DMS53 treated with DMSO at 0.1 percent for 48 hours (cell line): Measurements from ENCODE around the gene TBC1D8B.

Experiments
- DNase-seq: peaks from one replicate; lab custom pipeline; 2025; ENCODE audit not compliant: unreplicated experiment; lab: John Stamatoyannopoulos, UW

The TBC1D8B gene

DNA sequence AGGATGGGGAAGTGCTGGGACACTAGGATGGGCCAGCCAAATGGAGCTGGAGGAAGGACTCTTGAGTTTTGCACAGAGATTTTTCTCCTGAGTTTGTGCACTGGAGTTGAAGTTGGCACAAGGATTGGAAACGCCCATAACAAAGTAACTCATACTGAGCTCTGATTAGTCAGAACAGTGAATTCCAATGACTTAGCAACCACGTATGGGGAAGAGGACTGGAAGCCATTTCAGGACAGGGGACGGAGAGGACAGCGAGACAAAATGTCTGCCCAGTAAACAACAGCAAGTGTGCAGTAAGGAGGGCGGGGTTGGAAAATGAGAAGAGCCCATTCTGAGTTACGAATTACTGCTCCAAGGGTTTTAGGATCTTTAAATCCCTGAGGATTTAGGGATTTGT is 94.8 kb downstream of the TBC1D8B start:
- DNase-seq: no peak

DNA sequence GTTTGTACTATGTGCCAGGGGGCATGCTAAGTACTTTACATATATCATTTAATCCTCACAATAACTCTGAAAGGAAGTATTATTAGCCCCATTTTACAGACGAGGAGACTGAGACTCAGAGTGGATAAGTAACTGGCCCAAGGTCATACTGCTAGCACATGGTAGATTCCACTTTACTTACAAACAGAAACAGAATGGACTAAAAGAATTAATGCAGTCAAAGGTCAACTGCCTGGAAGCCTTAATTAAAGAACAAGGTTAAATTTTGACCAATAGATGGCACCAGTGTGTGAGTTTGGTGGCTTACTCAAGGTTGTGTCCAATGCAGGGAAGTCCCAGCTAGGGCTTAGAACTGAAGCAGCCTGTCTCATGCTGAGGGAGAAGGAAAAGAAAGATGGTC is 96.0 kb downstream of the TBC1D8B start:
- DNase-seq: peak; percentile 36

DNA sequence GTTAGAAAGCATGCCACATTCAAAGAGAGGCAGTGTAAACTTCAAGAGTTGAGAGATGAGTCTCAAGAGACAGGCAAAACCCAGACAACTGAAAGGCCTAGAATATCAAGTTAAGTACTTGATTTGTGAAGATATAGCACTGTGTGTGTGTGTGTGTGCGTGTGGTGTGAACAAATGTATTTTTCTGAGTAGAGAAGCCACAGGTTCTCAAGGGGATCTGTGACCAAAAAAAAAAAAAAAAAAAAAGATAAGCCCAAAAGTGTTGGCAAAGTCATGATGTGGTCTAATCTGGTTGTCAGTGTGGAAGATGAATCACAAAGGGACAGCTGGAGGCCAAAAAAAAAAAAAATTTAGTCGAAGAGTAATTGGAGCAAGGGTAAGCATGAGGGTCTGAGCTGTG is 96.8 kb downstream of the TBC1D8B start:
- DNase-seq: no peak

DNA sequence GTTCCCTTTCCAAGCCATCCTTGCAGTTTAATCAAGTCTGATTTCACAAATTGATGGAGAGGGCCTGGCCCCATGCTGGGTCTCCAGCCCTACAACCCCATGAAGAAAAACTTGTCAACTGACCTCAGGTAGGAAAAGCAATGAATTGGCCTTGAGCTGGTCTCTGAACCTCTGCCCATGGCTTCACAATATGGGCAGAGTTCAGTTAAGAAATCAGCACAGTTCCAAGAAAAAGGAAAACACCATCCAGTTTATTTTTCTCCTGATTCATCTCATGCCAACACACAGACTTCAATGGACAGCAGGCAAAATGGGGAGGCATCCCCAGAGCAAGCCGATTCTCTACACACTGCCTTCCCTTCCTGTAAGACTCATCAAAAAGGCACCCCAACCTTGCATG is 97.4 kb downstream of the TBC1D8B start:
- no peak for DNase-seq

DNA sequence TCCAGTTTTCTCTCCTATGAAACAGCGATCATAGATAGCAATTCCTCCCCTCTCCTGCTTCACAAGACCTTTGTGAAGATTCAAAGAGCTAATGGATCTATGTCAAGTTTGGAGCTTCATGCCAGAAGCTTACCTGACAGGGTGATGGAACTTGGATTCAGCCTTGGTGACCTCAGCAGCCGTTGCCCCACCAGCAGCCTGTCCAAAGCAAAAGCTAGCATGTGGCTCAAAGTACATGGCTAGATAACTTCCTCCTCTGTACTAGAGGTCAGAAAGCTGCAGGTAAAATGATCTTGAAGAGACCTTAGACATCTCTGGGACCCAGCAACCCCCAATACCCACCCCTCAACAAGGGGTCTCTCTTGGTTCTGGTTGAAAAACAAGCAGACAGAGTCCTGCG is 98.9 kb downstream of the TBC1D8B start:
- DNase-seq: no peak

DNA sequence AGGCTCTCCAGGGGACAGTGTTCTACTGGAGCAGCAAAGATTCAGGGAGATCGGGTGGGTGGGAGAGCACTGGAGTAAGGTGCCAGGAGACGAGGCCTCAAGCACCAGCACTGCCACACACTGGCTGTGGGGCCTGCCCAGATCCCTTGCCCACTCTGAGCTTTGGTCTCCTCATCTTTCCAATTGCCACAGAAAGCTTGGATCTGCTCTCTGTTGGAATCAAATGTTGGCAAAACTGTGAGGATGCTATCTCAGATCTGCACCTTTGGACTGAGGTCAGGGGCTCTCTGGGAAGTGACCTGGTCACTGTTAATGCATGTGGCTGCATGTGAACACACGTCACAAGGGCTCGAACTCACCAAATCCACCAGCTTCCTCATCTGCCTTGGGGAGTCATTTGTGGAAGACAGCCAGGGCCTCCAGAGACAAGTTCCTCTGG is 99.3 kb downstream of the TBC1D8B start:
- no peak for DNase-seq

DNA sequence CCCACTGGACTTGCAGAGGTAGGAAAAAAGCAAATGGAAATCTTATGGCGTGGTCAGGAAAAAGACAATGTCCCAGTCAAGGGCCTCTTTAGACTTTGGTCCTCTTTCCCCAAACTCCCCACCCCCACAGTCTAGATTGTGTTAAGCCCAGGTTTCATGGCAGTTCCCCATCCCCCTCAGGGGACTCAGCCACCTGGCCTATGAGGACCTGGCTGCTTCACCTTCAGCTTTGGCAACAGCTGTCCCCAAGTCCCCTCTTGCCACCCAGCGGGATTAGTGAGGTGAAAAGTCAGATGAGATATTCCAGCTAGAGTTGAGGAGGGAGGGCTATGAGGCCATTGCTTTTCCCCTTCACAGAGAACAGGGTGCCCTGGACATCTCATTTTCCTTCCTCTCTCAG is 100.2 kb downstream of the TBC1D8B start:
- no peak for DNase-seq

DNA sequence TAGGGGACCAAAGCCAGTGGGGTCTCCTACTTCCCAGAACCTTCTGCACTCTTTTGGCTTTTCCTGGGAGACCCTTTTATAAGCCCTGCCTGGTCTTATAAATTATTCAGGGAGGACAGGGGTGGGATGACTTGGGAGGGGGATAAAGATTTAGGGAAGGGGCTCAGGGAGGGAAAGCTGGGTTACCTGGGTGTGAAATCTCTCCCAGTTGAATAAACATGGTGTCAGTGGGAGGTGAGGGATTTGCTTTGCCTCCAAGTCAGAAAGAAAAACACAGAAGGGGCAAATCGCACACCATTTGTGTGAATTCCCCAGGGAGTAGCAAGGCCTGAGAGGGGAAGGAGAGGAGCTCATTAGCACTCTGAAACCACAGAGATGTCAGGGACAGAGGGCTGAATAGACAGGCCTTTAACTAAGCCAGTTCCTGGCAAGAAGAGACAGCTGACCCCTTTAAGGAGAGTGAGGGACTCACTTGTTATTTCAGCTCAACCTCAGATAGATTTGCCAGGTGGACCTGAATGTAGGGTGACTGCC is 100.9 kb downstream of the TBC1D8B start, which contains the start of gene RIPPLY1:
RIPPLY1 (minus strand) TSS at position 51 of the 534 bp plus-strand sequence. CDS start 54 bp downstream, outside the sequence.
- DNase-seq: no peak

DNA sequence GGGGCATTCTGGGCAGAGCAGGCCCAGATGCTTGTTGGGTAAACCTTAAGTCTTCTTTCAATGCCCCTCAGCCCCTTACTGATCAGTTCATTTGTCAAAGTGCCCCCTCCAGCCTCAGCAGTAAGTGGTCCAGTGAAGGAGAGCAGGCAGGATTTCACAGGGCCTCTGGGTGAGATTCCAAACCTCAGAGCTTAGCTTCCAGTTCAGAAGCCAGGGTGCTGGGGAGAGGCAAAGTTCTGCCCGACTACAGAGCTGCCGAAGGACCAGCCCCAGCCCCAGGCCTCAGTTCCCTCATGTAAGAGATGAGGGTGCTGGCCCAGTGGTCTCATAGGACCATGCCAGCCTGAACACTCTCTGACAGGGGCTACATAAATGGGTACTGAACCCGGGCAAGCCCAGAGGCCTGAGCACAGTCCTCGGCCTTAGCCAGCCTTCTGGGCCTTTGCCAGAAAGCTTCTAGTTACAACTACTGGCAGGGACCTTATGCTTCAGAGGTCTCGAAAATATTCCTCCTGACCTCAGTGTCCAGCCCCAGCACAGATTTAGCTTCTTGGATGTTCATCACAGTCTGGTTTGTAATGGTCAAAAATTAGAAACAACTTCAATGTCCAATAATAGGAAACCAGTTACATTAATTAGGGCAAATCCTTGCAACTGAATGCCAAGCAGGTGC is 101.5 kb downstream of the TBC1D8B start:
- no peak for DNase-seq

DNA sequence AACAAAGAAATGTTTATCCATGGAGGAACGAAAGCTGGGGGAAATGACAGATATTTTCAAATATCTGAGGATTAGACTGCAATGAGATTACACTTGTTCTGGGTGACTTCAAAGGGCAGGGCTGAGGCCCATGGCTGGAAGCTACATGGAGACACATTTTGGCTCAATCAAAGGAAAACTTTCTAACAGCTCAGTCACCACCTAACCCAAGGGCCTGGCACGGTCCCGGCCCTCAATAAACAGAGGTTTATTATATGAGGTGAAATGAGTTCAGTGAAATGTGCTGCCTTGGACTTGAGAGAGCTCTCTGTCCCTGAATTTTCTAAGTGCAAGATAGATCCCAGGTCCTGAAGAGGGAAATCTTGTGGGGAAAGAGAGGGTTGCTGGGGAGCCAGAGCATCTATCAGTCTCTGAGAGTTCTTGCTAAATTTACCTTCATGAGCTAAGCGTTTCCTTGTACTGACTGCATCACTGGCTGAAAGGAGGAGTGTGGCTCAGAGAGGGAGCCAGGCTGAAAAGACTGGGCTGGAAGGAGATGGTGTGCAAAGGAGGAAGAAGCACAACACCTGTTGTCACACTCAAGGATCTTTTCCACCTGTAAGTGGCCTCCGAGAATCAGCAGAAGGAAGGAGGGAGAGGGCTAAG is 102.7 kb downstream of the TBC1D8B start:
- DNase-seq: no peak

DNA sequence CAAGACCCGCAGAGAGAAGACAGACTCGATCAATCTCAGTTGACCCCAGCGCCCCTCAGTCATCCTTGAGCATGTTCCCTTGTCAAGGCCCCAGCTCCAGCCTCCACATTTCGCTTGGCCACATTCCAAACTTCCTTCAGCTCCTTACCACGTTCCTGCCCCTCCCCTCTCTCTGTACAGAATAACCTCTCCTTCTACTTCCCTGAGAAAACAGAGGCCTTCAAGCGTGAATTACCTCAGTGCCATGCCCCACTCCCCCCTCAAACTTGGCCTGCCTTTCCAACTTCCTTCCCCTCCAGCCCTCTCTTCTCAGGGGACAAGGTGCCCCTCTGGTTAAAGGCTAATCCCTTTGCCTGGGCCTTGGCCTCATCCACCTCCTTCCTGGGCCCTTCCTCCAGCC is 103.9 kb downstream of the TBC1D8B start:
- DNase-seq: no peak

DNA sequence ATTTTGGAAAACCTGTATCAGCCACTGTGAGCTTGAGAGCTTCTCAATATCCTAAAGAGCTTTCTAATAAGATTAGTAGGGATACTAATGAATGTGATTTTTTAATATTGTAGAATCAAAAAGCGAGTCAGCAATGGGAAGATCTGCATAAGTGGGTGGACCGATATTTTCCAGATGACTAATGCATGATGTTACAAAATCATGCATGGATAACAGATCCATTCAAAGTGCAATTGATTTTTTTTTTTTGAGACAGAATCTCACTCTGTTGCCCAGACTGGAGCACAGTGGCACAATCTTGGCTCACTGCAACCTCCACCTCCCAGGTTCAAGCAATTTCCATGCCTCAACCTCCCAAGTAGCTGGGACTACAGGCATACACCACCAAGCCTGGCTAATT is 110.4 kb downstream of the TBC1D8B start:
- DNase-seq: no peak

DNA sequence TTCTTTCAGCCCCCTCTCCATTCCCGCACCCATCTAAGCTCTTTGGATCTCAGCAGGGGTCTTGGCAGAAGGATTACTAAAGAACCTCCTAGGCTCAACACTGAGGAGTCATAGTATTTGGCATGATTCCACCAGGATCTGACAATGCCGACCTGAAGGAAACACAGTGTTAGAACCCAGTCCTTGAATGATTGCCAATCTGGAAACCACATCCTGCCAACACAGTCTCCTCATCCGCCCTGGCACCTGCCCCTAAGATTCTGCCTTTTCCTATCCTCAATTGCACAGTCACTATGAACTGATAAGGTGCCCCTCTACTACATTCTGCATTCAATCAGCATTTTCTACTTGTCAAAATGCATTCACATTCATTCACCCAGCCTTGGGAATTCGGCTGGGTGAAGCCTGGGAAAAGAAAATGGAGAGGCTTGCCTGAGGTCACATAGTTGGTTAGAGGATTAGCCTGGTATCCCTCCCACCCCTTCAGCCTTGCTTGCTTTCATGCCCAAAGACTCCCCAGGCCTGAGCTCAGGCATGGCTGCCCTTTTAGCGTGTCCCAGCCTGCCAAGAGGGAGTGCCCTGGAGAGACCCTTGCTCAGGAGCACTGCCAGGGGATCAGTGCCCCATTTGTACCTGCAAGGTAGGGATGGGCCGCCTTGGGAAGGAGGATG is 115.5 kb downstream of the TBC1D8B start:
- DNase-seq: no peak

DNA sequence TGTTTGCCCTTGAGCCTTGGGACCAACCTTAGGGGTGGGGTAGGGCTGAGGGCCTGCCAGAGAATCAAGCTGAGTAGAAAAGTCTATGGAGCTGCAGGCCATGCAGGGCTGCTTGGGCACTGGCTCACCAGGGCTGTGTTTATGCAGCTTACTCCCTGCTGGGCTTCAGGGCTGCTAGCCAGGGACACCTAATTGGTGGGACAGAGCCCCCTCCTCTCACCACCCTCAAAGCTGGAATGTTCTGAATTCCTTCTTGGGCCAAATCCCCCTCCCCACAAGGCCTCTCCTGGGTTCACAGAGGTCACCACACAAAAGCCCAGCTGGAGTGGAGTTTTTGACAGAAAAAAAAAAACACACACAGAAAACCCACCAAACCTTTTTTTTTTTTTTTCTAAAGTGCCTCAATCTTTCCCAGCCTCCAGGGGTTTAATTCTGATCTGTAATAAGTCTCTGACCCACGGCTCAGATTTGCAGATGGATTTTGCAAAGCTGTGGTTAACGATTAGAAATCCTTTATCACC is 117.5 kb downstream of the TBC1D8B start, which contains the start of gene CLDN2:
CLDN2 (plus strand) TSS at position 471 of the 521 bp plus-strand sequence. CDS start 7,827 bp downstream, outside the sequence.
- no peak for DNase-seq

DNA sequence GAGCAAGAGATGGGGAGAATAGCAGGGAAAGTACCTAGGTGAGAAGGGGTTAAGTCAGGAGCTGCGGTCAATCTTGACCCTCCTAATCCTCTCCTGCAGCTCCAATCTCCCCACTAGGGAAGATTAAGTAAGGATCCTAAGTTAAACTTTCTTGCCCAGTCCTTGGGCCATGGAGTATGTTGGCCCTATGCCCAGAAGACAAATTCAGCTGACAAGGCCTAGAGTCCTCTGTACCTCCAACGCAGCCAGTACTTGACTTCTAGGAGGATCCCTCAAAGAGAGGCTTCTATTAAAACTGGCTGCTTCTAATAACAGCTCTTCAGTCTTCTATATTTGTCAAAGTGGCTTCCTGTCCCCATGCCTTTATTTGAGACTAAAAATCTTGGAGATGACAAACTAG is 119.2 kb downstream of the TBC1D8B start:
- DNase-seq: no peak
